ENCODE data around the gene NAP1L5. TPM values are rescaled to one million over a fixed set of nuclear protein-coding genes. Genes with fewer than 3 reads are reported as not detected.

NAP1L5 gene
- total RNA-seq, 1 donor from 2014 or later: 4.7 TPM

DNA sequence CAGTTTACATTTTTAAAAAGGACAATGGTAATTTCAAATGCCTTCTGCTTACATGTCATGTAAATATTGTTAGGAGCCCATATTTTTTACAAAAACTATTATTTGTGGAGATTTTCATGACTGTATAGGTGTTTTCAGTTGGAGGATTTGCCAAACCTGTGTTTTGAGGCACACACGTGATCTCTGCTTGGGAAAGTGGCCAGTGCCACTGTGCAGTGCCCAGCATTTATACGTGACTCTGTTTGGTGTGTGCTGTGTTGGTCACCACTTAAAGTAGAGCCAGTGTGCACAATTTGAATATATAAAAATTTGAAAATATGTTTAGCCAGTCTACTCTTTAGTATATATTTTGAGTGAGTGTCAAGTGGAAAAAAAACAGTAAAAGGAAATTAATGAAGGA is 26.8 kb upstream of the NAP1L5 start:
- no peak overlapping the region for H3K4me3 Mint-ChIP-seq (ENCODE audit: unreplicated experiment)
- no peak overlapping the region for H3K27ac Mint-ChIP-seq (ENCODE audit: unreplicated experiment)
- Histone ChIP-seq H3K9ac (ENCODE audit: low read length) (no peak overlapping the region), H3K36me3 (ENCODE audit: insufficient read depth, low read length) (peaks cover 11% of the 10 kb centered on the region), H3K4me2 (ENCODE audit: low read length) (no peak overlapping the region), H3K4me3 (ENCODE audit: insufficient read depth, low read depth, low read length) (no peak overlapping the region), H3K27me3 (ENCODE audit: insufficient read depth, low read length) (no peaks in the 10 kb centered on the region), H4K20me1 (ENCODE audit: insufficient read depth, low read length) (no peaks in the 10 kb centered on the region), H2AFZ (ENCODE audit: low read depth, low read length) (no peak overlapping the region), H3K79me2 (ENCODE audit: insufficient read depth, low read length) (no peaks in the 10 kb centered on the region), H3K9me3 (ENCODE audit: insufficient read depth, low read depth, low read length) (no peaks in the 10 kb centered on the region), H3K4me1 (ENCODE audit: insufficient read depth, low read length) (no peaks in the 10 kb centered on the region), H3K27ac (ENCODE audit: low read depth, low read length) (no peak overlapping the region)
- H3K4me1 Mint-ChIP-seq (ENCODE audit: low read depth, unreplicated experiment): no peaks in the 10 kb centered on the region
- FAIRE-seq (no peak), DNase-seq (ENCODE audit: low read depth) (no peak)
- H3K36me3 Mint-ChIP-seq (ENCODE audit: low read depth, unreplicated experiment): peaks cover 13% of the 10 kb centered on the region
- no peak for TF ChIP-seq CTCF (IDR thresholded peaks at IDR 0.05; ENCODE audit: insufficient read depth, low read depth, low read length)
- no peak for TF ChIP-seq EZH2 (IDR thresholded peaks at IDR 0.05; ENCODE audit: insufficient read depth, low read length)
- H3K27me3 Mint-ChIP-seq (ENCODE audit: low read depth, unreplicated experiment): no peaks in the 10 kb centered on the region
- H3K9me3 Mint-ChIP-seq (ENCODE audit: unreplicated experiment): peaks cover 3% of the 10 kb centered on the region

GRCh38 chr4:88722828-88723227 is 25.2 kb upstream of the NAP1L5 start:
- TF ChIP-seq EZH2 (IDR thresholded peaks at IDR 0.05; ENCODE audit: insufficient read depth, low read length) (no peak), CTCF (IDR thresholded peaks at IDR 0.05; ENCODE audit: insufficient read depth, low read depth, low read length) (no peak)
- H3K4me3 ChIP-seq (ENCODE audit: insufficient read depth, low read depth, low read length): no peak overlapping the region
- H3K9ac ChIP-seq (ENCODE audit: low read length): no peak overlapping the region
- H3K4me1 ChIP-seq (ENCODE audit: insufficient read depth, low read length): no peaks in the 10 kb centered on the region
- FAIRE-seq: no peak
- H3K36me3 ChIP-seq (ENCODE audit: insufficient read depth, low read length): peaks cover 7% of the 10 kb centered on the region
- no peak overlapping the region for H3K27ac Mint-ChIP-seq (ENCODE audit: unreplicated experiment)
- H3K27ac ChIP-seq (ENCODE audit: low read depth, low read length): no peak overlapping the region
- H3K9me3 ChIP-seq (ENCODE audit: insufficient read depth, low read depth, low read length): no peaks in the 10 kb centered on the region
- H2AFZ ChIP-seq (ENCODE audit: low read depth, low read length): no peak overlapping the region
- no peak overlapping the region for H3K4me2 ChIP-seq (ENCODE audit: low read length)
- no peaks in the 10 kb centered on the region for H3K27me3 Mint-ChIP-seq (ENCODE audit: low read depth, unreplicated experiment)
- no peaks in the 10 kb centered on the region for H3K4me1 Mint-ChIP-seq (ENCODE audit: low read depth, unreplicated experiment)
- no peak overlapping the region for H3K4me3 Mint-ChIP-seq (ENCODE audit: unreplicated experiment)
- DNase-seq (ENCODE audit: low read depth): no peak
- peaks cover 8% of the 10 kb centered on the region for H3K9me3 Mint-ChIP-seq (ENCODE audit: unreplicated experiment)
- peaks cover 21% of the 10 kb centered on the region for H3K36me3 Mint-ChIP-seq (ENCODE audit: low read depth, unreplicated experiment)
- H3K79me2 ChIP-seq (ENCODE audit: insufficient read depth, low read length): no peaks in the 10 kb centered on the region
- H4K20me1 ChIP-seq (ENCODE audit: insufficient read depth, low read length): no peaks in the 10 kb centered on the region
- H3K27me3 ChIP-seq (ENCODE audit: insufficient read depth, low read length): no peaks in the 10 kb centered on the region

- Histone ChIP-seq H3K27ac (ENCODE audit: low read depth, low read length) (no peak overlapping the region), H2AFZ (ENCODE audit: low read depth, low read length) (no peak overlapping the region), H3K79me2 (ENCODE audit: insufficient read depth, low read length) (no peaks in the 10 kb centered on the region), H3K9me3 (ENCODE audit: insufficient read depth, low read depth, low read length) (no peaks in the 10 kb centered on the region), H3K9ac (ENCODE audit: low read length) (no peak overlapping the region), H3K36me3 (ENCODE audit: insufficient read depth, low read length) (peaks cover 3% of the 10 kb centered on the region), H4K20me1 (ENCODE audit: insufficient read depth, low read length) (no peaks in the 10 kb centered on the region), H3K27me3 (ENCODE audit: insufficient read depth, low read length) (no peaks in the 10 kb centered on the region), H3K4me1 (ENCODE audit: insufficient read depth, low read length) (no peaks in the 10 kb centered on the region), H3K4me2 (ENCODE audit: low read length) (no peak overlapping the region), H3K4me3 (ENCODE audit: insufficient read depth, low read depth, low read length) (no peak overlapping the region)
- no peak for DNase-seq (ENCODE audit: low read depth)
- H3K27ac Mint-ChIP-seq (ENCODE audit: unreplicated experiment): no peak overlapping the region
- no peaks in the 10 kb centered on the region for H3K27me3 Mint-ChIP-seq (ENCODE audit: low read depth, unreplicated experiment)
- no peak for FAIRE-seq
- TF ChIP-seq EZH2 (IDR thresholded peaks at IDR 0.05; ENCODE audit: insufficient read depth, low read length) (no peak), CTCF (IDR thresholded peaks at IDR 0.05; ENCODE audit: insufficient read depth, low read depth, low read length) (no peak)
- H3K36me3 Mint-ChIP-seq (ENCODE audit: low read depth, unreplicated experiment): peaks cover 21% of the 10 kb centered on the region
- H3K9me3 Mint-ChIP-seq (ENCODE audit: unreplicated experiment): peaks cover 13% of the 10 kb centered on the region
- H3K4me1 Mint-ChIP-seq (ENCODE audit: low read depth, unreplicated experiment): no peaks in the 10 kb centered on the region
- no peak overlapping the region for H3K4me3 Mint-ChIP-seq (ENCODE audit: unreplicated experiment)
Measured at GRCh38 chr4:88722276-88722780, 24.7 kb upstream of the NAP1L5 start.

Data from astrocyte (in vitro differentiated cells and primary cell).